Natural killer cell (primary cell): ENCODE results near the gene BCLAF1. TPM values are rescaled to one million over a fixed set of nuclear protein-coding genes. Genes with fewer than 3 reads are reported as not detected.

Source experiments
- ATAC-seq, 3 donors: fragments of 150-1000 bp in 2 of 3; fragments of 200-7000 bp in 1 of 3; cut with Tn5 transposase; 1 replicate in 1 of 3; 2 replicates in 2 of 3; pipeline ENCODE4 v1.10.0; 2021; ENCODE audit warnings: mild to moderate bottlenecking in 2 of 3, moderate library complexity in 2 of 3
- DNase-seq, 2 donors: peaks; one replicate each; pipeline versions ENCODE4 v3.0.0 to v3.0.0-alpha.2; 2013 to 2021; ENCODE audit warnings: mixed read lengths in 1 of 2
- H3K27ac ChIP-seq: one replicate; pipeline ENCODE4 v1.5.1; 2013; ENCODE audit warnings: mild to moderate bottlenecking, low read length
- H3K27me3 ChIP-seq: one replicate; pipeline ENCODE4 v1.6.1; 2013; ENCODE audit warnings: low read length; ENCODE audit not compliant: control insufficient read depth, insufficient read depth
- H3K36me3 ChIP-seq: one replicate; pipeline ENCODE4 v1.6.1; 2013; ENCODE audit warnings: low read length; ENCODE audit not compliant: control insufficient read depth, insufficient read depth
- H3K4me1 ChIP-seq: one replicate; pipeline ENCODE4 v1.6.1; 2013; ENCODE audit warnings: low read length; ENCODE audit not compliant: control insufficient read depth, insufficient read depth
- H3K4me3 ChIP-seq: one replicate; pipeline ENCODE4 v1.5.1; 2013; ENCODE audit warnings: low read length
- H3K9me3 ChIP-seq: one replicate; pipeline ENCODE4 v1.6.1; 2013; ENCODE audit warnings: low read length; ENCODE audit not compliant: control insufficient read depth, insufficient read depth
- H3K27ac Mint-ChIP-seq, 2 donors: one replicate each; pipeline ENCODE4 v1.8.0; 2022; ENCODE audit warnings: mild to moderate bottlenecking in 2 of 2, mixed read lengths in 2 of 2, moderate library complexity in 1 of 2
- H3K27me3 Mint-ChIP-seq, 2 donors: one replicate each; pipeline ENCODE4 v1.8.0; 2022; ENCODE audit warnings: low read depth in 2 of 2, mixed read lengths in 2 of 2
- H3K36me3 Mint-ChIP-seq: one replicate; pipeline ENCODE4 v1.8.0; 2022; ENCODE audit warnings: mixed read lengths
- H3K4me1 Mint-ChIP-seq, 2 donors: one replicate each; pipeline ENCODE4 v1.8.0; 2022; ENCODE audit warnings: mixed read lengths in 2 of 2
- H3K4me3 Mint-ChIP-seq: one replicate; pipeline ENCODE4 v1.8.0; 2022; ENCODE audit warnings: mild to moderate bottlenecking, moderate library complexity, mixed read lengths
- H3K9me3 Mint-ChIP-seq, 2 donors: one replicate each; pipeline ENCODE4 v1.8.0; 2022; ENCODE audit warnings: mixed read lengths in 2 of 2
- WGBS: methylation state at CpG from one replicate; pipeline ENCODE4 v1.1.7; 2013; ENCODE audit warnings: missing lambda C conversion rate; ENCODE audit not compliant: insufficient coverage; 5-methylcytosine and 5-hydroxymethylcytosine counted together
- intact Hi-C: fragments of 100-400 bp; cut with micrococcal nuclease; formaldehyde crosslinking; loops from one replicate; pipeline ENCODE4 v1.14.2; 2022
- total RNA-seq, 4 donors: library from RNA; stranded (reverse); fragments of 120-200 nt in 1 of 4; gene quantifications; one replicate each; pipeline versions ENCODE4 v1.2.3 to v1.2.4, GENCODE V29; 2013 to 2022
- TF ChIP-seq, protein P1 (sequence below): fragments of 200-600 bp; IDR thresholded peaks from one replicate; pipeline ENCODE4 v1.8.0; 2022; ENCODE audit warnings: antibody characterized with exemption

BCLAF1 gene
- total RNA-seq, 3 donors from 2014 or later (not counting 1 experiment from before 2014, with no cell fraction given) = 391 to 582 (median 465) TPM

DNA sequence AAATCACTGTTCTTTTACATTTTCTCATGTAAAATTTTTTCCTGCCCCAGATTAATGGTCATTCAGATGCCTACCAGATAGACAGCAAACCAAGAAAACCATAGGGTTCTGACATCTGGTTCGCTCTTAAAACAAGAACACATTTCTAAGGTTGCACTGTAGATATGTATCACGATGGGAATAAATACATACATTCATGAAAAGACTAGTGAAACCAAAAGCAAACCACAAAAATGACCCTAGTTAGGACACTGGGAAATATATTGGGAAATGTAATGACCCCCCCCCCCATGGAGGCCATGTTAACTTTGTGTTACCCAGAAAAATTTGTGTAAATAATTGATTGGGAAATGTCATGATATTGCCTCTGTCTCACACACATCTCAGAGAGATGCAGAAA is 77.0 kb downstream of the BCLAF1 start:
- intact Hi-C loops = no loop called here
- TF ChIP-seq, protein P1, sequence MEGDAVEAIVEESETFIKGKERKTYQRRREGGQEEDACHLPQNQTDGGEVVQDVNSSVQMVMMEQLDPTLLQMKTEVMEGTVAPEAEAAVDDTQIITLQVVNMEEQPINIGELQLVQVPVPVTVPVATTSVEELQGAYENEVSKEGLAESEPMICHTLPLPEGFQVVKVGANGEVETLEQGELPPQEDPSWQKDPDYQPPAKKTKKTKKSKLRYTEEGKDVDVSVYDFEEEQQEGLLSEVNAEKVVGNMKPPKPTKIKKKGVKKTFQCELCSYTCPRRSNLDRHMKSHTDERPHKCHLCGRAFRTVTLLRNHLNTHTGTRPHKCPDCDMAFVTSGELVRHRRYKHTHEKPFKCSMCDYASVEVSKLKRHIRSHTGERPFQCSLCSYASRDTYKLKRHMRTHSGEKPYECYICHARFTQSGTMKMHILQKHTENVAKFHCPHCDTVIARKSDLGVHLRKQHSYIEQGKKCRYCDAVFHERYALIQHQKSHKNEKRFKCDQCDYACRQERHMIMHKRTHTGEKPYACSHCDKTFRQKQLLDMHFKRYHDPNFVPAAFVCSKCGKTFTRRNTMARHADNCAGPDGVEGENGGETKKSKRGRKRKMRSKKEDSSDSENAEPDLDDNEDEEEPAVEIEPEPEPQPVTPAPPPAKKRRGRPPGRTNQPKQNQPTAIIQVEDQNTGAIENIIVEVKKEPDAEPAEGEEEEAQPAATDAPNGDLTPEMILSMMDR = no peak

DNA sequence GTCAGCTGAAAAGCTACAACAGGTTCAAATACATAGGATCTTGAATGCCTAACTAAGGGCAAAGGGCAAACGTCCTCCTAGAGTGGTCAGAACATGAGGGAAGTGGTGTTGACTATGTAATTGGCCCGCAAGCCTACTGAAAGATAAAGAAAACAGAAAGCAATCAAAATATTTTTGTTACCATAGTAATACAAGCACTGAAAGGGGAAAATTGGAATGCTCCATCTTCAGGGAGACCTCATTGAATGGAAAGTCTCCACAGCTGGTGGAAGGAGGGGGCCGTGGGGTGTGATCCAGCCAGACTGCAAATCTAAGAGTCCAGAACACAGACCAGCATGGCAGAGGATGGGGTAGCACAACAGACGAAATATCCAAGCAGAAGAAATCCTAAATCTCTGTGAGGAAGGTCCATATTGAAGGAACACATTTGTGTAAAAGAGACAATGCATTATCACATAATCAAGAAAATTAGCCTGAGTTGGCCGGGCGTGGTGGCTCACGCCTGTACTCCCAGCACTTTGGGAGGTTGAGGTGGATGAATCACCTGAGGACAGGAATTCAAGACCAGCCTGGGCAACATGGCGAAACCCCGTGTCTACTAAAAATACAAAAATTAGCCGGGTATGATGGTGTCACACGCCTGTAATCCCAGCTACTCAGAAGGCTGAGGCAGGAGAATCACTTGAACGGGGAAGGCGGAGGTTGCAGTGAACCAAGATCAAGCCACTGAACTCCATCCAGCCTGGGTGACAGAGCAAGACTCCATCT is 79.1 kb downstream of the BCLAF1 start:
- H3K27me3 ChIP-seq = no peaks in the 10 kb centered on the region
- TF ChIP-seq, protein P1 = no peak
- no peaks in the 10 kb centered on the region for H3K4me1 Mint-ChIP-seq
- H3K9me3 ChIP-seq = no peaks in the 10 kb centered on the region
- no peaks in the 10 kb centered on the region for H3K36me3 Mint-ChIP-seq
- H3K27ac ChIP-seq = no peak overlapping the region
- WGBS = 91% methylated on average over 13 of the region's 13 CpGs
- no peak overlapping the region for H3K4me3 ChIP-seq
- H3K27ac Mint-ChIP-seq = no peak overlapping the region
- H3K27me3 Mint-ChIP-seq = peaks cover 0 to 2% of the 10 kb centered on the region in 2 donors
- ATAC-seq = no peak
- no peaks in the 10 kb centered on the region for H3K36me3 ChIP-seq
- no peak overlapping the region for H3K4me3 Mint-ChIP-seq
- H3K9me3 Mint-ChIP-seq = no peaks in the 10 kb centered on the region
- DNase-seq = no peak
- H3K4me1 ChIP-seq = no peaks in the 10 kb centered on the region
- intact Hi-C loops = no loop called here

More for the DNA sequence above, 77.0 kb downstream of the BCLAF1 start:
- H3K9me3 ChIP-seq = no peaks in the 10 kb centered on the region
- H3K4me3 Mint-ChIP-seq = no peak overlapping the region
- no peak overlapping the region for H3K4me3 ChIP-seq
- H3K27ac ChIP-seq = no peak overlapping the region
- no peaks in the 10 kb centered on the region for H3K27me3 ChIP-seq
- DNase-seq (no peak), ATAC-seq (no peak)
- no peaks in the 10 kb centered on the region for H3K4me1 ChIP-seq
- no CpG with 5 or more reads among the region's 2 CpGs for WGBS
- H3K27ac Mint-ChIP-seq = no peak overlapping the region
- H3K27me3 Mint-ChIP-seq = peaks cover 0 to 5% of the 10 kb centered on the region in 2 donors
- no peaks in the 10 kb centered on the region for H3K36me3 ChIP-seq
- H3K9me3 Mint-ChIP-seq = no peaks in the 10 kb centered on the region
- H3K4me1 Mint-ChIP-seq = no peaks in the 10 kb centered on the region
- H3K36me3 Mint-ChIP-seq = no peaks in the 10 kb centered on the region

DNA sequence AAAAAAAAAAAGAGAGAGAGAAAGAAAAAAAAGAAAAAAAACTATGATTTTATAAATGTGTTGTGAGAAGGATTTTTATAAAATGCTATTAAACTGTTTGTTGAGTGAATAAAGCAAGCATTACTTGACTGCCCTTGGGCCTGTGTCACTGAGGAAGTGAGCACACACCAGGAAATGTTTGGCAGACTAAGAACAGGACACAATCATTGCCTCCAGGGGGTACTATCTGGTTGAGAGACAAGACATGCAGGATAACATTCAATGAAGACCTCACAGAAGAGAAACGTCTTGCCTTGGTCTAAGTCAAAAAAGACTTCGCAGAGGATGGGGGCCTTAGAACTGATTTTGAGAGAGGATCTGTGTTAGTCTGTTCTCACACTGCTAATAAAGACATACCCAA is 80.2 kb downstream of the BCLAF1 start:
- H3K27ac Mint-ChIP-seq = no peak overlapping the region
- H3K27ac ChIP-seq = no peak overlapping the region
- TF ChIP-seq, protein P1 = no peak
- ATAC-seq = no peak
- H3K9me3 ChIP-seq = no peaks in the 10 kb centered on the region
- no peaks in the 10 kb centered on the region for H3K36me3 Mint-ChIP-seq
- H3K4me3 Mint-ChIP-seq = no peak overlapping the region
- H3K4me1 ChIP-seq = no peaks in the 10 kb centered on the region
- H3K9me3 Mint-ChIP-seq = no peaks in the 10 kb centered on the region
- H3K4me3 ChIP-seq = no peak overlapping the region
- no peaks in the 10 kb centered on the region for H3K27me3 Mint-ChIP-seq
- no peak for DNase-seq
- 92% methylated on average over 2 of the region's 2 CpGs for WGBS
- no peaks in the 10 kb centered on the region for H3K36me3 ChIP-seq
- H3K27me3 ChIP-seq = no peaks in the 10 kb centered on the region
- no peaks in the 10 kb centered on the region for H3K4me1 Mint-ChIP-seq
- intact Hi-C loops = no loop called here

DNA sequence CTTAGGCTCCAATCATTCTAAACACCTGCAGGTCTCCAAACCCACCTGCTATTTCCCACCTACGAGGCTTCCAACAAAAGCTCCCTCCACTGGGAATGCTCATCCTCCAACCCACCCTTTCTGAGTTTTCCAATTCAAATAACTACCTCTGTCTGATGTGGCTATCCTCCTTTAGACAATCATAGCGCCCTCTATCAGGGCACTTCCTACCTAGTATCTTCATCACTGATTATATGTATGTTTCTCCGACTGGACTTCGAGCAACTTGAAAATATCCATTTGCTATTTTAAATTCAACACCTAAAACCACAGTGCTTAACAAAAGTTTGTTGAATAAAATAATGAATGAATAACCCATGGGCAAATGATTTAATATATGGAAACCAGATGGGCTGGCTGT is 80.9 kb downstream of the BCLAF1 start:
- DNase-seq = no peak

More for the DNA sequence above, 80.9 kb downstream of the BCLAF1 start:
- no peak overlapping the region for H3K27ac Mint-ChIP-seq
- H3K4me1 Mint-ChIP-seq = no peaks in the 10 kb centered on the region
- H3K36me3 ChIP-seq = no peaks in the 10 kb centered on the region
- no peaks in the 10 kb centered on the region for H3K4me1 ChIP-seq
- no peaks in the 10 kb centered on the region for H3K27me3 ChIP-seq
- TF ChIP-seq, protein P1 = no peak
- intact Hi-C loops = no loop called here
- H3K36me3 Mint-ChIP-seq = no peaks in the 10 kb centered on the region
- ATAC-seq = no peak
- no peaks in the 10 kb centered on the region for H3K27me3 Mint-ChIP-seq
- H3K4me3 ChIP-seq = no peak overlapping the region
- no peak overlapping the region for H3K27ac ChIP-seq
- H3K9me3 Mint-ChIP-seq = no peaks in the 10 kb centered on the region
- WGBS = 86% methylated on average over 2 of the region's 4 CpGs
- no peaks in the 10 kb centered on the region for H3K9me3 ChIP-seq
- H3K4me3 Mint-ChIP-seq = no peak overlapping the region
